Measurements from ENCODE around the gene NR1H4. TPM values are rescaled to one million over a fixed set of nuclear protein-coding genes. Genes with fewer than 3 reads are reported as not detected.

The NR1H4 gene
- total and polyA plus RNA-seq, 9 of the 15 experiments (the other 6 are each of a cell fraction or from before 2014, with no cell fraction given): 0.03 TPM; not detected in 8

- CTCF ChIA-PET (ENCODE audit: low intra/inter-chr PET ratio): no interaction called here
- Histone ChIP-seq H2AFZ (ENCODE audit: low read depth, low read length) (no peak overlapping the region), H3K9me1 (ENCODE audit: control insufficient read depth, insufficient read depth, low read length) (no peaks in the 10 kb centered on the region), H3K4me3 (no peak overlapping the region), H3K27me3 (ENCODE audit: control insufficient read depth in 2 of 2, insufficient read depth in 2 of 2, low read length in 2 of 2) (peaks cover 0 to 1% of the 10 kb centered on the region in 2 experiments; a peak in 1 of 5 replicates), H3K79me2 (ENCODE audit: control insufficient read depth, insufficient read depth, low read length) (no peaks in the 10 kb centered on the region), H3K36me3 (ENCODE audit: control insufficient read depth, insufficient read depth, low read length) (no peaks in the 10 kb centered on the region), H3K9ac (ENCODE audit: insufficient read depth in 1 of 2, low read depth in 2 of 2, low read length in 2 of 2) (no peak overlapping the region), H3K27ac (ENCODE audit: extremely low read depth, low read depth, low read length) (no peak overlapping the region), H3K4me2 (ENCODE audit: insufficient read depth, low read length) (no peak overlapping the region), H3K9me3 (replicated peaks; ENCODE audit: control insufficient read depth, insufficient read depth, low read depth, low read length) (no peaks in the 10 kb centered on the region), H4K20me1 (replicated peaks; ENCODE audit: control insufficient read depth, insufficient read depth, low read length) (no peaks in the 10 kb centered on the region), H3K4me1 (replicated peaks in 1 of 2; ENCODE audit: control insufficient read depth in 2 of 2, insufficient read depth in 2 of 2, low read length in 2 of 2) (no peaks in the 10 kb centered on the region)
- BruUV-seq (replicated peaks): no TSS peak
- DNase-seq (ENCODE audit: extremely low read depth in 1 of 4, low spot score in 3 of 4) (no peak), ATAC-seq (no peak), FAIRE-seq (no peak)
- POLR2A ChIA-PET: no interaction called here
- 1% methylated on average over 5 of the region's 5 CpGs for WGBS (ENCODE audit: insufficient coverage, low coverage, missing lambda C conversion rate)
- intact Hi-C loops (cut with micrococcal nuclease): no loop called here
- TF ChIP-seq, protein P1, sequence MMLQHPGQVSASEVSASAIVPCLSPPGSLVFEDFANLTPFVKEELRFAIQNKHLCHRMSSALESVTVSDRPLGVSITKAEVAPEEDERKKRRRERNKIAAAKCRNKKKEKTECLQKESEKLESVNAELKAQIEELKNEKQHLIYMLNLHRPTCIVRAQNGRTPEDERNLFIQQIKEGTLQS (IDR thresholded peaks at IDR 0.05): no peak
- TF ChIP-seq, protein P1 (CRISPR knock-in tag; conservative IDR thresholded peaks at IDR 0.05): no peak
- no peak for TF ChIP-seq ZNF217 (CRISPR knock-in tag; IDR thresholded peaks at IDR 0.05)
- TF ChIP-seq NR2C1 (IDR thresholded peaks at IDR 0.05): no peak
- no peak for TF ChIP-seq NR2C1 (tag; IDR thresholded peaks at IDR 0.05)
- no peak for TF ChIP-seq MBD2 (IDR thresholded peaks at IDR 0.05; ENCODE audit: borderline replicate concordance, low read depth)
- no peak for TF ChIP-seq ZFP91 (CRISPR knock-in tag; IDR thresholded peaks at IDR 0.05)
- no peak for TF ChIP-seq KDM2B (CRISPR knock-in tag; IDR thresholded peaks at IDR 0.05)
- TF ChIP-seq PATZ1 (CRISPR knock-in tag; IDR thresholded peaks at IDR 0.05; ENCODE audit: borderline replicate concordance): no peak
- TF ChIP-seq, protein P2, sequence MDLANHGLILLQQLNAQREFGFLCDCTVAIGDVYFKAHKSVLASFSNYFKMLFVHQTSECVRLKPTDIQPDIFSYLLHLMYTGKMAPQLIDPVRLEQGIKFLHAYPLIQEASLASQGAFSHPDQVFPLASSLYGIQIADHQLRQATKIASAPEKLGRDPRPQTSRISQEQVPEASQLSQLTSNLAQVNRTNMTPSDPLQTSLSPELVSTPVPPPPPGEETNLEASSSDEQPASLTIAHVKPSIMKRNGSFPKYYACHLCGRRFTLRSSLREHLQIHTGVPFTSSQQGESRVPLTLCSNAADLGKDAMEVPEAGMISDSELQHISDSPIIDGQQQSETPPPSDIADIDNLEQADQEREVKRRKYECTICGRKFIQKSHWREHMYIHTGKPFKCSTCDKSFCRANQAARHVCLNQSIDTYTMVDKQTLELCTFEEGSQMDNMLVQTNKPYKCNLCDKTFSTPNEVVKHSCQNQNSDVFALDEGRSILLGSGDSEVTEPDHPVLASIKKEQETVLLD (IDR thresholded peaks at IDR 0.05): no peak
- no peak for TF ChIP-seq NR2C2 (CRISPR knock-in tag; IDR thresholded peaks at IDR 0.05)
- TF ChIP-seq NR2C2 (tag; IDR thresholded peaks at IDR 0.05): no peak
- TF ChIP-seq USF2 (CRISPR knock-in tag; IDR thresholded peaks at IDR 0.05): no peak
- no peak for TF ChIP-seq KLF10 (CRISPR knock-in tag; IDR thresholded peaks at IDR 0.05)
- no peak for TF ChIP-seq SMARCC2 (IDR thresholded peaks at IDR 0.05; ENCODE audit: low read depth)
- in situ Hi-C loops (cut with MboI): no loop called here
Observed at GRCh38 chr12:100485983-100486382, 12.3 kb downstream of the NR1H4 start.

Measured in K562 (cell line).